Neuronal stem cell (in vitro differentiated cells): Measurements from ENCODE around the gene PROM2.
A peak's percentile ranks its signal among the peaks of the same experiment; 100 is the strongest.
"Not testable (repeated sequence)": the region's sequence is repeated elsewhere in the genome, so short reads cannot be mapped to it uniquely, and the experiment has no call there.

Source experiments
- DNase-seq: peaks from one replicate; pipeline ENCODE4 v3.0.0-alpha.2; 2013; ENCODE audit warnings: low spot score
- H2AFZ ChIP-seq: one replicate; pipeline ENCODE4 v1.6.1; 2013; ENCODE audit warnings: mild to moderate bottlenecking, low read length, inconsistent platforms
- H2AK5ac ChIP-seq: 2 replicates; pipeline ENCODE4 v1.6.1; 2013; ENCODE audit warnings: low read depth, mild to moderate bottlenecking, inconsistent platforms, low read length, moderate library complexity, mixed read lengths
- H2BK120ac ChIP-seq: 2 replicates; pipeline ENCODE4 v1.6.1; 2013; ENCODE audit warnings: low read depth, mild to moderate bottlenecking, inconsistent platforms, low read length, moderate library complexity, mixed read lengths
- H2BK12ac ChIP-seq: one replicate; pipeline ENCODE4 v1.6.1; 2013; ENCODE audit warnings: low read length, inconsistent platforms
- H2BK15ac ChIP-seq: 2 replicates; pipeline ENCODE4 v1.6.1; 2013; ENCODE audit warnings: mild to moderate bottlenecking, low read length, inconsistent platforms, mixed read lengths
- H2BK5ac ChIP-seq: one replicate; pipeline ENCODE4 v1.6.1; 2013; ENCODE audit warnings: inconsistent platforms, mild to moderate bottlenecking, low read length, moderate library complexity
- H3K14ac ChIP-seq: one replicate; pipeline ENCODE4 v1.6.1; 2013; ENCODE audit warnings: low read length, inconsistent platforms
- H3K18ac ChIP-seq: 2 replicates; pipeline ENCODE4 v1.6.1; 2013; ENCODE audit warnings: low read length, inconsistent platforms
- H3K23ac ChIP-seq: 2 replicates; pipeline ENCODE4 v1.6.1; 2013; ENCODE audit warnings: low read depth, mild to moderate bottlenecking, mixed read lengths, low read length, inconsistent platforms; ENCODE audit not compliant: poor library complexity
- H3K27ac ChIP-seq: replicated peaks from 3 replicates; pipeline ENCODE4 v1.5.1; 2013; ENCODE audit warnings: low read length, inconsistent platforms
- H3K27me3 ChIP-seq, 3 experiments: 2 replicates each; pipeline ENCODE4 v1.6.1; 2013; ENCODE audit warnings: low read length in 3 of 3, mild to moderate bottlenecking in 2 of 3, inconsistent platforms in 1 of 3, low read depth in 1 of 3, mixed read lengths in 1 of 3, moderate library complexity in 1 of 3; ENCODE audit not compliant: control insufficient read depth in 3 of 3, insufficient read depth in 3 of 3
- H3K36me3 ChIP-seq, 2 donors: replicated peaks in 1 of 2; 2 replicates each; pipeline ENCODE4 v1.6.1; 2013; ENCODE audit warnings: low read length in 2 of 2; ENCODE audit not compliant: control insufficient read depth in 2 of 2, insufficient read depth in 2 of 2
- H3K4ac ChIP-seq: 2 replicates; pipeline ENCODE4 v1.6.1; 2013; ENCODE audit warnings: inconsistent platforms, mild to moderate bottlenecking, low read length, moderate library complexity
- H3K4me1 ChIP-seq, 2 donors: 1 replicate in 1 of 2; 2 replicates in 1 of 2; pipeline ENCODE4 v1.6.1; 2013; ENCODE audit warnings: low read length in 2 of 2, low read depth in 1 of 2; ENCODE audit not compliant: control insufficient read depth in 2 of 2, insufficient read depth in 1 of 2
- H3K4me2 ChIP-seq: one replicate; pipeline ENCODE4 v1.6.1; 2013; ENCODE audit warnings: mild to moderate bottlenecking, low read length, inconsistent platforms; ENCODE audit not compliant: insufficient read depth, poor library complexity, severe bottlenecking
- H3K4me3 ChIP-seq, 2 donors: 2 replicates each; pipeline ENCODE4 v1.5.1; 2013; ENCODE audit warnings: low read length in 2 of 2, mild to moderate bottlenecking in 2 of 2, inconsistent platforms in 1 of 2, moderate library complexity in 1 of 2
- H3K79me1 ChIP-seq: one replicate; pipeline ENCODE4 v1.6.1; 2013; ENCODE audit warnings: low read depth, mild to moderate bottlenecking, inconsistent platforms, low read length, moderate library complexity
- H3K9ac ChIP-seq: one replicate; pipeline ENCODE4 v1.6.1; 2013; ENCODE audit warnings: mild to moderate bottlenecking, low read depth, low read length, inconsistent platforms; ENCODE audit not compliant: poor library complexity
- H3K9me3 ChIP-seq, 2 donors: replicated peaks in 1 of 2; 2 replicates each; pipeline versions ENCODE3 to v1.6.1; 2013; ENCODE audit warnings: low read length in 2 of 2, mild to moderate bottlenecking in 2 of 2, inconsistent platforms in 1 of 2, low read depth in 1 of 2, mixed read lengths in 1 of 2, moderate library complexity in 1 of 2; ENCODE audit not compliant: control insufficient read depth in 2 of 2, insufficient read depth in 1 of 2
- H4K8ac ChIP-seq: one replicate; pipeline ENCODE4 v1.6.1; 2013; ENCODE audit warnings: low read depth, mild to moderate bottlenecking, inconsistent platforms, low read length, moderate library complexity
- H4K91ac ChIP-seq: one replicate; pipeline ENCODE4 v1.6.1; 2013; ENCODE audit warnings: low read length, low read depth, mild to moderate bottlenecking, inconsistent platforms; ENCODE audit not compliant: poor library complexity
- WGBS, 2 donors: extraction: QIAGEN DNeasy Blood & Tissue Kit; methylation state at CpG; one replicate each; pipeline ENCODE4 v1.1.7; 2013; ENCODE audit warnings: missing lambda C conversion rate in 2 of 2, mixed read lengths in 1 of 2; ENCODE audit not compliant: insufficient read length in 2 of 2, insufficient replicate concordance in 1 of 2; ENCODE audit errors: extremely low coverage in 2 of 2; 5-methylcytosine and 5-hydroxymethylcytosine counted together

Gene PROM2

DNA sequence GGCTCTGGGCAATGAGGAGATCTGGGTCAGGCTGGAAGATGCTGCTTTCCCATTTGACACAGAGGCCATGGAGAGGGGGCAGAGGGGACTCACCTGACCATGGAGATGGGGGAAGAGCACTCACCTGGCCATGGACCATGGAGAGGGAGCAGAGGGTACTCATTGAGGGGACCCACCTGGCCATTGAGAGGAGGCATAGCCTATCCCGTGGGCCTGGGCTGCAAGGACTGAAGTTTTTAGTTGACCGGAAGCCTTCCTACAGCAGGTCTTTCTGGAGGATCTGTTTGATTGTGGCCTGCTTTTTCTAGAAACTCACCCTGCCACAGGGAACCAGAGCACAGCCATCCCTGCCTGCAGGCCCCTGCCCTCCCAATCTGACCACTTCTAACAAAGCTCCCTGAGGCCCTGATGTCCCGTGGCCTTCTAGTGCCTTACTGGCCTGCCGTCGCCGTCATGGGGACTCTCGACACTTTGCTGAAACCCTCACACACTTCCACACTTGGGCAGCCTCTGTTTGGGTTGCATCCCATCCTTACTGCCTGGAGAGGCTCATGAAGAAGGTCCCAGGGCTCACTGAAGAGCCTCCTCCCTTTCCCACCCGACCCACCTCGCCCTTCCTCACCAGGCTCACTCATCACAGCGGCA is 5.1 kb upstream of the PROM2 start:
- no peak overlapping the region for H2BK5ac ChIP-seq
- no peak overlapping the region for H3K4me3 ChIP-seq
- no peak overlapping the region for H3K27ac ChIP-seq
- H2BK12ac ChIP-seq = no peak overlapping the region
- no peak overlapping the region for H3K4ac ChIP-seq
- no peak overlapping the region for H2BK120ac ChIP-seq
- H3K4me1 ChIP-seq = peaks cover 11 to 12% of the 10 kb centered on the region in 2 donors
- no peak overlapping the region for H2BK15ac ChIP-seq
- no peak overlapping the region for H3K14ac ChIP-seq
- peak overlapping the region; percentile 40 for H2AK5ac ChIP-seq
- no peaks in the 10 kb centered on the region for H3K36me3 ChIP-seq
- H3K4me2 ChIP-seq = no peak overlapping the region
- no peak overlapping the region for H4K91ac ChIP-seq
- no peak for DNase-seq
- H3K79me1 ChIP-seq = no peaks in the 10 kb centered on the region
- WGBS, 2 donors = no CpG with 5 or more reads among the region's 10 CpGs
- no peak overlapping the region for H3K9ac ChIP-seq
- H3K9me3 ChIP-seq = no peaks in the 10 kb centered on the region
- H3K18ac ChIP-seq = no peak overlapping the region
- H3K27me3 ChIP-seq = peaks cover 0 to 9% (median 0%) of the 10 kb centered on the region in 3 experiments
- no peak overlapping the region for H3K23ac ChIP-seq
- no peak overlapping the region for H2AFZ ChIP-seq
- H4K8ac ChIP-seq = no peak overlapping the region

DNA sequence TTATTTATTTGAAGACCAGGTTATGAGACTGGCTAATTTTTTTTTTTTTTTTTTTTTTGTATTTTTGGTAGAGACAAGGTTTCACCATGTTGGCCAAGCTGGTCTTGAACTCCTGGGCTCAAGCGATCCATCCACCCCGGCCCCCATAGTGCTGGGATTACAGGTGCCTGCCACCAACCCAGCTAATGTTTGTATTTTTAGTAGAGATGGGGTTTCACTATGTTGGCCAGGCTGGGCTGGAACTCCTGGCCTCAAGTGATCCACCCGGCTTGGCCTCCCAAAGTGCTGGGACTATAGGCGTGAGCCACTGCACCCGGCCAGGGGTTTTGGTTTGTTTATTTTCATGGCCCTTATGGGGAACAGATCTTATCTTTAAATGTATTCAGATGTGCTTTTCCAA is 4.5 kb upstream of the PROM2 start:
- no CpG with 5 or more reads among the region's 5 CpGs for WGBS, 2 donors
- not testable (repeated sequence) for H2BK12ac ChIP-seq, H4K8ac ChIP-seq, H2AFZ ChIP-seq, H2BK5ac ChIP-seq, H3K9me3 ChIP-seq, H3K4ac ChIP-seq, H4K91ac ChIP-seq, H3K14ac ChIP-seq, H3K18ac ChIP-seq, H2AK5ac ChIP-seq, H3K36me3 ChIP-seq, H2BK120ac ChIP-seq, H3K27ac ChIP-seq, H3K4me3 ChIP-seq, H3K27me3 ChIP-seq, H3K9ac ChIP-seq, H3K79me1 ChIP-seq, H3K4me2 ChIP-seq, H3K23ac ChIP-seq, H2BK15ac ChIP-seq, DNase-seq
- H3K4me1 ChIP-seq = peaks cover 11 to 12% of the 10 kb centered on the region in 2 donors

DNA sequence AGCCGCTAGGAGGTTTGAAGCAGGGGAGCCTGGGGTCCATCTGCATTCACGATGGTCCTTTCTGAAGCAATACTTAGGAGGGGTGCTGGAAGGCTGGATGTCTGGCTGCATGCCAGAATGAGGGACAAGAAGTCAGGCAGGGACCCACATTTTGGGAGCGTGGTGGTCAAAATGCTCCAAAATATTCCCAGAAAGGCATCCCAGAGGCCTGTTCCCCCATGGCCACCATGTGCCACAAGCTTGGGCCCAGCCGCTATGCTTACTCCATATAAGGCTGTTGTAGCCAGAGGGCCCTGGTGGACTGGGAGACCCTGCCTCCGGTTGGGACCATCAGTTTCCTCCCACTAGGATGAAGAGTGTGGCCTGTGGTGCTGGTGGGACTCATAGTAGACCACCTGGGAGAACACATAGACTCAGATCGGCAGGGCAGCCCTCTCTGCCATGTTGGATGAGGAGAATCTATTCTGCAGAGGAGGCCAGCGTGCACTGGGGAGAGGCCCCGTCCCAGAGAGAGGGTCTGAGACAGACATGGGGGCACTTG is 3.6 kb upstream of the PROM2 start:
- H2BK120ac ChIP-seq = no peak overlapping the region
- H4K8ac ChIP-seq = no peak overlapping the region
- H3K4me2 ChIP-seq = no peak overlapping the region
- no peak overlapping the region for H3K27ac ChIP-seq
- H3K36me3 ChIP-seq = no peaks in the 10 kb centered on the region
- WGBS, 2 donors = no CpG with 5 or more reads among the region's 8 CpGs
- peaks cover 11 to 12% of the 10 kb centered on the region in 2 donors for H3K4me1 ChIP-seq
- no peak overlapping the region for H3K18ac ChIP-seq
- no peak overlapping the region for H3K14ac ChIP-seq
- no peak overlapping the region for H2BK12ac ChIP-seq
- no peak overlapping the region for H2BK15ac ChIP-seq
- DNase-seq = no peak
- H3K9ac ChIP-seq = no peak overlapping the region
- H3K79me1 ChIP-seq = no peaks in the 10 kb centered on the region
- no peak overlapping the region for H4K91ac ChIP-seq
- no peaks in the 10 kb centered on the region for H3K27me3 ChIP-seq
- H3K4ac ChIP-seq = no peak overlapping the region
- no peak overlapping the region for H2AK5ac ChIP-seq
- H3K9me3 ChIP-seq = no peaks in the 10 kb centered on the region
- H3K4me3 ChIP-seq = no peak overlapping the region
- H3K23ac ChIP-seq = no peak overlapping the region
- H2BK5ac ChIP-seq = peak overlapping the region; percentile 28
- H2AFZ ChIP-seq = no peak overlapping the region

DNA sequence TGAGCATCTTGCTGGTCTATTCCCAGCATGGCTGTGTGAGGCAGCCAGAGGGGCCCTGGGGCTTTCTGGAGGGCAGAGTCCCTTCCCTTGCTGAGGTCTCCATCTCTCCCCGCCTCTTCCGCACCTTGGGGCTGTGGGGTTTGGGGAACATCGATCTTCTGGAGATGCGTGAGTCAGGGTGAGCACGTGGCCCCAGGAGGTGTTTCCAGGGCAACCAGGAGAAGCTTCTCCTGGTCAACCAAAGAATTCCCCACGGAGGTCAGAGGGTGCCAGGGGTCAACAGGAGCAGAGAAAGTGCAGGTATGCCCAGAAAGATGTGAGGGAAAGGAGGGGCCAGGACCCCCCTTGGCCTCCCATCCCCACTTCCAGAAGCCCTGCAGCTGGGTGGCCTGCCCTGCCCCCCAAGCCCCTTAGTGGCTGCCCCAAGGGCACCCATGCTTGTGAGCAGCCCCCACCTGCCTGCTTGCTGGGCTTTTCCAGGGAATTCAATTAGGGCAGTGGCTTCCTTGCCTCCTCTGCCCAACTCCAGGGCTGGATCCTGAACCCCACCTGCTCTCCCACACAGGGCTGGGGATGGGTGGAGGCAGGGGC is 2.8 kb upstream of the PROM2 start:
- no peak overlapping the region for H2BK120ac ChIP-seq
- H3K4ac ChIP-seq = no peak overlapping the region
- H3K14ac ChIP-seq = no peak overlapping the region
- no peak overlapping the region for H4K91ac ChIP-seq
- no peaks in the 10 kb centered on the region for H3K9me3 ChIP-seq
- no peak overlapping the region for H4K8ac ChIP-seq
- no peak overlapping the region for H3K27ac ChIP-seq
- no peak overlapping the region for H2BK5ac ChIP-seq
- H2BK12ac ChIP-seq = no peak overlapping the region
- H2BK15ac ChIP-seq = no peak overlapping the region
- no peak overlapping the region for H3K4me3 ChIP-seq
- peak overlapping the region; percentile 15 for H3K18ac ChIP-seq
- no peak overlapping the region for H3K23ac ChIP-seq
- no peak overlapping the region for H3K4me2 ChIP-seq
- H3K27me3 ChIP-seq = no peaks in the 10 kb centered on the region
- no CpG with 5 or more reads among the region's 6 CpGs for WGBS, 2 donors
- H3K9ac ChIP-seq = no peak overlapping the region
- peaks cover 11 to 12% of the 10 kb centered on the region in 2 donors for H3K4me1 ChIP-seq
- no peaks in the 10 kb centered on the region for H3K79me1 ChIP-seq
- no peaks in the 10 kb centered on the region for H3K36me3 ChIP-seq
- no peak overlapping the region for H2AFZ ChIP-seq
- H2AK5ac ChIP-seq = no peak overlapping the region
- no peak for DNase-seq
